Left lung (tissue), 10 donors: ENCODE results near the gene WDFY1. TPM values are rescaled to one million over a fixed set of nuclear protein-coding genes. Genes with fewer than 3 reads are reported as not detected.

Experiments used
- ATAC-seq: fragments of 200-7000 bp; cut with Tn5 transposase; one replicate; pipeline ENCODE4 v1.9.1; 2020; ENCODE audit warnings: moderate library complexity
- DNase-seq, 4 donors: peaks; one replicate each; pipeline ENCODE4 v3.0.0-alpha.2; 2013 to 2020
- H3K27ac ChIP-seq, 2 donors: fragments of 200-600 bp; sonication (generic) in 1 of 2; one replicate each; pipeline versions ENCODE4 v1.5.0 to v1.8.0; 2020 to 2021
- H3K27me3 ChIP-seq, 2 donors: fragments of 200-600 bp; sonication (generic) in 1 of 2; one replicate each; pipeline versions ENCODE4 v1.5.0 to v1.8.0; 2020 to 2021
- H3K36me3 ChIP-seq, 2 donors: fragments of 200-600 bp; sonication (generic) in 1 of 2; one replicate each; pipeline versions ENCODE4 v1.5.0 to v1.8.0; 2020 to 2021
- H3K4me1 ChIP-seq, 2 donors: fragments of 200-600 bp; one replicate each; pipeline ENCODE4 v1.8.0; 2021
- H3K4me3 ChIP-seq, 2 donors: fragments of 200-600 bp; sonication (generic) in 1 of 2; one replicate each; pipeline versions ENCODE4 v1.5.0 to v1.8.0; 2020 to 2021; ENCODE audit warnings: mild to moderate bottlenecking in 1 of 2
- H3K9me3 ChIP-seq, 2 donors: fragments of 200-600 bp; sonication (generic) in 1 of 2; one replicate each; pipeline versions ENCODE4 v1.5.0 to v1.8.0; 2020 to 2021
- CTCF ChIP-seq, 2 donors: fragments of 200-600 bp; sonication (generic) in 1 of 2; IDR thresholded peaks; one replicate each; pipeline versions ENCODE4 v1.5.0 to v1.8.0; 2021; ENCODE audit warnings: antibody characterized with exemption in 2 of 2
- intact Hi-C, 2 donors: fragments of 100-400 bp; cut with DNase I; formaldehyde crosslinking; loops; one replicate each; pipeline versions ENCODE4 v1.11.2 to v1.14.2; 2022
- polyA plus RNA-seq, 6 donors: library from polyadenylated mRNA; unstranded; fragments of 120-200 nt; gene quantifications; one replicate each; pipeline ENCODE4 v1.2.1, GENCODE V29; 2013; ENCODE audit not compliant: insufficient read length in 6 of 6
- total RNA-seq, 2 donors: library from RNA; stranded (reverse); fragmentation: NEBNext Ultra II Directional; extraction: Animal tissue kit (Norgen Biotek cat#: 25700); gene quantifications; one replicate each; pipeline ENCODE4 v1.2.1, GENCODE V29; 2021
- donor health status: DM: no; HTN: yes; CAD: no.
- donor health status: DM: no; HTN: no; CAD: no.

The WDFY1 gene
- total and polyA plus RNA-seq, 8 donors, result 45.5 to 71.9 (median 67.5) TPM

DNA sequence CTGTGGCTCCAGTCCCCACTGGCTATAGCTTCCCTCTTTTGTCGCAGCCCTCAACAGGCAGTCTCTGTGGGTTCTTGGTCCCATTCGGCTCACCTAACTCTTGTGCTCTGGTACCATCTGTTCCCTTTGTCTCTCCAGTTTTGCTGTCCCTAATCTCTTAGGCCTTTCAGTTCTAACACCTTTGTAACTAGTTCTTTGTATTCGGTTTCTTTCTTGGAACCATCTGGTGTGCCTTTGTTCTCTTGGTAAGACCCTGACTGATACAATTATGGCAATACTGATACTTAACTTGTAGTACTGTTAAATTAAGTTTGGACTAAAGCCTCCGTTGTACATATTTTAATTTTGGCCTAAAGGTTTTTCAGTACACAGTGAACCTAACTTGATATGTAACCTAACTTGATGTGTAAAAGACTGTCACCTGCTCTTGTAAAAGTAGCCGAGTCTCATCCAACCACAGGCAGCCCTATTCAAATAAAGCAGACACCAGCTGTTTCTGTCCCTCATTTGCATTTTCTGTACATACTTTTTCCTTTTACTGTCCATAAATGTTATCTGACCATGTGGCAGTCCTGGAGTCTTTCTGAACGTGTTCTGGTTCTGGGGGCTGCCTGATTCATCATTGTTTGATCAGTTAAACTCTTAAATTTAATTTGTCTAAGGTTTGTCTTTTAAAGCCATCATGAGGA lies 7.3 kb upstream of the WDFY1 start:
- Histone ChIP-seq H3K27me3 (no peaks in the 10 kb centered on the region), H3K4me1 (peaks cover 5 to 26% of the 10 kb centered on the region in 2 donors), H3K27ac (no peak overlapping the region), H3K36me3 (no peaks in the 10 kb centered on the region), H3K4me3 (no peak overlapping the region), H3K9me3 (no peaks in the 10 kb centered on the region)
- TF ChIP-seq CTCF (IDR thresholded peaks at IDR 0.05), result no peak
- intact Hi-C loops, result no loop called here
- ATAC-seq (no peak), DNase-seq (no peak)

DNA sequence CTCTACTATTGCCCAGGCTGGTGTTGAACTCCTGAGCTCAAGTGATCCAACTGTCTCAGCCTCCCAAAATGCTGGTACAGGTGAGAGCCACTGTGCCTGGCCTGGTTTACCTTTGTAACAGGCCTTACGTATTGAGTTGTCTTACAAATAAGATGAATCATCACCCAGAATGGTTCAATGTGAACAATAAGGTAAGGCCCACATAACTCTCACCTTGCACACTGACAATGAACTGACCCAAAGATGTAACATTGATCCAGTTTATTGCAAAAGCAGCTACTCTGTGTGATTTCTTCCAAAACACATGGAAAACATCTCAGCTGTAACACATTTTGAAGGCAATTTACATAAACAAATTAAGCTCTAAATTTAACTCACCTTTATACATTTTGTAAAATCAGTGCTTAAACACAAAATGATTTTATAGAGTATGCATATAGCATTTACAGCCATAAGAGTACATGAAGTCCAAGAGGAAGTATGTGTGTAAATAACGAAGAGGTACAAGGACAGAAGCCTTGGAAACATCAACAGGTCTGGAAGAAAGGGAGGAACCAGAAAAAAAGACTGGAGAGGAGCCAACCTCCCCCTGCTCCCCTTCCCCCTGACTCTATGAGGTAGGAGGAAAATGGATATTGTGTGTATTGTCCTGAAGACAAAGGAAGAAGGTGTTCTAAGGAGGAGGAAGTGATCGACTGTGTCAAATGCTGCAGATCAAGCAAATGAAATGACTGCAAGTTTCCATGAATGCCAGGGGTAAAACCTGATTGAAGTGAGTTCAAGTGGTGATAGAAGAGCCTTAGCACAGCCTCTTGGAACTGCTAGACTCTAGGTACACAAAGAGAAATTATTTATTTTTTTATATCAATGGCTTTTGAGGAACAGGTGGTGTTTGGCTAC lies 5.6 kb upstream of the WDFY1 start:
- Histone ChIP-seq H3K36me3 (no peaks in the 10 kb centered on the region), H3K27me3 (no peaks in the 10 kb centered on the region), H3K9me3 (no peaks in the 10 kb centered on the region), H3K4me1 (peaks cover 6 to 21% of the 10 kb centered on the region in 2 donors), H3K4me3 (no peak overlapping the region), H3K27ac (peak overlapping the region in 1 of 2 donors; percentile 45)
- TF ChIP-seq CTCF (IDR thresholded peaks at IDR 0.05), result no peak
- intact Hi-C loops, result no loop called here
- peak; percentile 80 for ATAC-seq
- DNase-seq, result no peak

GRCh38 chr2:223949241-223949840 lies 4.2 kb upstream of the WDFY1 start:
- ATAC-seq (no peak), DNase-seq (no peak)
- no peak overlapping the region for H3K4me3 ChIP-seq
- H3K27me3 ChIP-seq, result no peaks in the 10 kb centered on the region
- intact Hi-C loops, result no loop called here
- H3K9me3 ChIP-seq, result no peaks in the 10 kb centered on the region
- no peak for TF ChIP-seq CTCF (IDR thresholded peaks at IDR 0.05)
- H3K4me1 ChIP-seq, result peaks cover 9 to 26% of the 10 kb centered on the region in 2 donors
- H3K36me3 ChIP-seq, result no peaks in the 10 kb centered on the region
- H3K27ac ChIP-seq, result peak overlapping the region in 1 of 2 donors; percentile 45

DNA sequence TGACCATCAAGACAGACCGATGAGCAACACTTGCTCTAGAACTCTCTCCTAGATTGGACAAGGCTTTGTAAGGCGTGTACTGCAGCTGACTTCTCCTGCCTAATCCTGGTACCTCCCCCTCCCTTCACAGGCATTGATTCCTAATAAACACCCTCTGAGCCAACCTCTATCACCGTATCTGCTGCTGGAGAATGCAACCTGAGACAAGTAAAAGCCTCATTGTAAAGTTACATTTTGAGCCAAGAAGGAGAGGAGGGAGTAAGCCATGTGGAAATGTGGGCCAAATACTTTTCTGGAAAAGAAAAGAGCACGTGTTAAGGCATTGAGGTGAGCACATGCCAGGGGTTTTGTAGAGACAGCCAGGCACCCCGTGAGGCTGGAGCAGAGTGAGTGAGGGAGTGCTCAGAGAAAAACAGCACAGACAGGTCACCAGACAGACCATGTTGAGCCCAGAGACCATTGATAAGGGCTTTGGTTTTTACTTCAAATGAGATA lies 2.6 kb upstream of the WDFY1 start:
- TF ChIP-seq CTCF (IDR thresholded peaks at IDR 0.05), result no peak
- peaks cover 18 to 39% of the 10 kb centered on the region in 2 donors for H3K4me1 ChIP-seq
- no peak overlapping the region for H3K27ac ChIP-seq
- H3K9me3 ChIP-seq, result no peaks in the 10 kb centered on the region
- no peaks in the 10 kb centered on the region for H3K27me3 ChIP-seq
- no peak overlapping the region for H3K4me3 ChIP-seq
- H3K36me3 ChIP-seq, result no peaks in the 10 kb centered on the region
- intact Hi-C loops, result no loop called here
- ATAC-seq (no peak), DNase-seq (no peak)
